Globus pallidus (tissue), 1 donor: ENCODE results near the gene FOXD2.
"Not testable (repeated sequence)": the region's sequence is repeated elsewhere in the genome, so short reads cannot be mapped to it uniquely, and the experiment has no call there.

Experiments used
- DNase-seq: peaks from one replicate; pipeline ENCODE4 v3.0.0-alpha.2; 2015; ENCODE audit warnings: low spot score

Gene FOXD2

DNA sequence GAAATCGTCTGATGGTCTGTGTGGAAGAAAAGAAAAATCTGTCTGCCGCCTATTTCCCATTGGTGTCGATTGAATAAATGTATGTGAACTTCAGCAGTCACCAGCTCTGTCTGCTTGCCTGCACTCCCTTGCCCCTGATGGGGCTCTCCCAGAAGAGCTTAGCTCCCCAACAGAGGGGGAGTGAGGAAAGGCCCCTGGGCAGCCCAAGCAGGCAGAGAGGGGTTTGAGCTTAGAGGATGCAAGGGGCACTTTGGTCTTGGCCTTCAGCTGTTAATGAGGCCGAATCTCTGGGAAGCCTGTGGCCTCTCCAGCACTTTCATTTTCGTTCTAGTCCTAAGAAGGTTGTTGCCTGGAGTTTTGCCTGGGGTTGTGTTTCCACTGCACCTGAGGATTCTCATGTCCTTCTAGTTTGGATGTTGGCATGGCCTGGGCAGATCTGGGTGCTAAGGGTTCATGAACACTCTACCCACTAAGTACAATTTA lies 2.8 kb downstream of the FOXD2 start:
- DNase-seq = no peak

DNA sequence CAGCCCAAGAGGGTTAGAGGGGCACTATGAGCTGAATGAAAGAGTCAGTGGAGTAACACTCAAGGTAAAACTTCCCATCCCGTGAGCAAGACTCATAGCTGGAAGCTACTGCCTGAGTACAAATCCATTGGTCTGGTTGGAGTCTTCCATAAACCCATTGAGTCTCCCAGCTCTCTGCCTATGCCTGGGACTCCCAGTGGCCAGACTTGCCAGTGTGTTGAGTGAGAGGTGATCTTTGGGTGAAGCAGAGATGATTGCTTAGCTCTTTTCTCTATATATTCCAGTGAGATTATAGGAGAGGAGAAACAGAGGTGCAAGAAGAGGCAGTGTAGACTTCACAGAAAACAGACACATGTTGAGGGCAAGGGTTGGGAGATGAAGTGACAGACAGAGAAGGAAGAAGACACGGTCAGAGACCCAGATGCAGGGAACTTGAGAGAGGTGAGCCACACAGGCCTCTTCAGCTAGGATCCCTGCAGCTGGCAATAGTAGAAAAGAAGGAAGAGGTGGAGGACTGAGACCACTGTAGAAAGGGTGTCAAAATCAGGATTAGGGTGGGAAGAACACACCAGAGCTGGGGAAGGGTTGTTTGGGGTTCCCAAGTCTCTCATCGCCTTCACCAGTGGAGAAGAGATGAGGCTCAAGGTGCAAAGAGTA lies 3.7 kb downstream of the FOXD2 start:
- no peak for DNase-seq

DNA sequence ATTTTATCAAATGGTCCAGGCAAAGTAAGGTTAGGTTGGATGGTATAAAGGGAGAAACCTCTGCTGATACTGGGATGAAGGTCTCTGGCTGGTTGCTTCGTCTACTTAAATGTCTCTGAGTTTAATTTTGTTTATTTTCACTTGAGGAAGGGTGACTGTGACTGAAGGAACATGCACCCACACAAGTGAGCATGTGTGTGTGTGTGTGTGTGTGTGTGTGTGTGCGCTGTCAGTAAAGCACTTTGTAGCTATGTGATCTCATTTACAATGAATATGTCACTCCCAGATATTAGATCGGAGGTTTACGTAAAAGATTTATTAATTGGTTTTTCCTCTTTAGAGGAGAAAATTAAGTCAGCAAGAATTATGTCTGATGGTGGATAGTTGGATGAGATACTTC lies 4.4 kb downstream of the FOXD2 start:
- no peak for DNase-seq

DNA sequence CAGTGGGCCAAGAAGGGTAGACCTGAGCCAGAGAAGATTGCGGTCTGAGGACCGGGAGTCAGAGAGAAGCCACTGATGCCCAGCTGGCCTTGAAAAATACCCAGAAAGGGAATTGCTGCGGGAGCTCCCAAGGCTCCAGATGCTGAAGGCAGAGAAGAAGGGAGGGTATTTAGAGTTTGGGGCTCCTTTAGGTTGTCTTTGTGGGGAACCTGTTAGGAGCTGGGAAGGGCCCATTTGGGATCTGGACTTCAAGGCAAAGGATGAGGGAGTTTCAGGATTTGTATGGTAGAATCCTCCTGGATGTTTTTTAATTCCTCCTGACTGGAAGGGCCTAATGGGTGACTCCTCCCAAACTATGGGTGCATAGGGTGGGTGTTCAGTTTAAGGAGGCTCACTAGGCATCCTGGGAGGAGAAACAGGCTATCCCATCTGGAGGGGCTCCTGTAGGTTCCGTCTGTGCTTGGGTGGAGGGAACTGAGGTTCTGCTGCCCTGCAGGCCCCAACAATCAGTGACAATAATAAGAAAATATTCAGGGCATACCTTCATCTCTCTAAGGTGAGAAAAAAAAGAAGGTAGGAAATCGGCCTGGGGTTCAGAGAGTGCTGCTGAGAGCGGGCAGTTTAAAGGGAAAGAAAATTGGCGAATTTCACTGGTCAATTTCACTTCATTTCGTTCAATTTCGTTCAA lies 5.1 kb downstream of the FOXD2 start:
- no peak for DNase-seq

DNA sequence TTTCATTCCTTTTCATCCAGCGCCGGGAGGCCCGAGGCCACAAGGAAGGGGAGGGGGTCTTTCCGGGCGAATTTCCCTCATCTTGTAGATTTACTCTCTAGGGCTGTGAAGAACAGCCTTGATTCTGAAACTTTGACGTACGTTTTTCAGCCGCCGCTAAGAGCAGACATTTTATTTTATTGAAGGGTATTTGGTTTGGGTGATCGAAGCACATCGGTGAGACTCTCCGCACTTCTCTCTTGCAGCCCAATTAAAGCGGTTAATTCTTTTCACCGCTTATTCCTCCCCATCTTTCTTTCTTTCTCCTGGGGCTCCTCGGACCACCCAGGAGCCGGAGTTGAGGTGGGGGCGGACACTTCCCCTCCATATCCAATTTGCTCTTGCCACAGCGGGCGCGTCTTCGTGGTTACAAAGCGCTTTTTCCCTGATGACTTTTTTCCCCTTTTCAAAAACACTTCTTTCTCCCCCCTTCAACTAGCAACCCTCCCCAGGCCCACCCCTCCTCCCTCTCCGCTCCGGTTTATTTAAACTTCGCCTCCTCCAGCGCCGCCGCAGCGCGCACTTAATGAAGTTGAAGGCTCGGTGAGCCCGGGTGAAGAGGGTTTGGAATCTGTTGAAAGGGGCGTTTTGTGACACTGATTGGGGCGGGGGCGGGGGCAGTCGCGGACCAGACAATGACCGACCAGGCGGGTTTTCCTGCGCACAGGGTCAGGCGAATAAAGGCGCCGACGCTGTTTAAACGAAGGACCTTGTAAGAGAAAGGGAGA lies 5.9 kb downstream of the FOXD2 start:
- DNase-seq = no peak

DNA sequence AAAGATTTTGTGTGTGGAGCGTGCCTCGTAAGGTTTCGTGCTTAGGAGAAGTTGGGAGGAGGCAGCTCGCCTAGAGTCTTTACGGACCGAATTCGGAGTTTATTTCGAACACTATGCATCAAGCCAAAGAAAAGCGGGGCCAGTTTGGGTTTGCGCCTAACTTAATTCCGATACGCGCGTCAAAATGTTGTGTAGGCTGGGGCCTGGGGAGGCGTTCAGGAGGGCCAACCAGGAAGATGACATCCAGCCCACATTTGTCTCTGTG lies 6.4 kb downstream of the FOXD2 start:
- no peak for DNase-seq

DNA sequence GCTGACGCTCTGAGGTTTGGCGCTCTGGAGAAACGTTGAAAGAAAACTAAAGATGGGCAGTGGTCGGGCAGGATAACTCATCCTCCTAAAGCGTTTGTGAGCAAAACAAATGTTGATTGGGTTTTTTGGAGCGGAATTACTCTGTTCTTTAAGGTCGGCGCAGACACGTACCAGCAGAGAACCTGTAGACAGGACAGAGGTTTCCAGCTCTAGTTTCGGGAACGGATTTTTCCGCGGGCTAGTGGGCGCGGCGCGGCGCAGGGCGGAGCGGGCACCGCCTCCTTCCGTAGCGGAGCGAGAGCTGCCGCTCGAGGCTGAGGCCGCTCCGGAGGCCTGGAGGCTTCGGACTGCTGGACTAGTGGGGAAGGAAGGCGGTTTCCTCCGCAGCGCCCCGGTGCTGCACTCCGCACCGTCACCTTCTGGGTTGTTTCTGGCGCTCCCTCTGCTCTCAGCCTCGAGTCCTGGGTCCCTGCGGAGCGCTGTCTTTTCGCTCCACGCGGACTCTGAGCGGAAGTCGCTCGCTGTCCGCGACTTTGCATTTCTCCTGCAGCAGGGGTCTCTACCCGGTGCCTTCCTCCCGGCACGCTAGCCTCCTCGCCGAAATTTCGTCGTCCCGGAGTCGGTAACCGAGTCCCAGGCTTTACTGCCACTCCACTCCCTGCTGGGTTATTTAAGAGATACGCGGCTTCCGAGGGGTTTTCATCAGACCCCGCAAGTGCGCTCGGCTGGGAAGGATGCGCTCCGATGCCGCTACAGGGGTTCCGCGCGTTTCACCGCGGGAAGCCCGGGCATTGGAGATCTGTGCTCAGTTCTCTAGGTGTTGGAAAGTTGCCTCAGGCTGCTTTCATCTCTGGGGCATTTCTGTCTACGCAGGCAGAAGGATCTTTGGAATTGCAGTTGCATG lies 7.0 kb downstream of the FOXD2 start:
- no peak for DNase-seq

DNA sequence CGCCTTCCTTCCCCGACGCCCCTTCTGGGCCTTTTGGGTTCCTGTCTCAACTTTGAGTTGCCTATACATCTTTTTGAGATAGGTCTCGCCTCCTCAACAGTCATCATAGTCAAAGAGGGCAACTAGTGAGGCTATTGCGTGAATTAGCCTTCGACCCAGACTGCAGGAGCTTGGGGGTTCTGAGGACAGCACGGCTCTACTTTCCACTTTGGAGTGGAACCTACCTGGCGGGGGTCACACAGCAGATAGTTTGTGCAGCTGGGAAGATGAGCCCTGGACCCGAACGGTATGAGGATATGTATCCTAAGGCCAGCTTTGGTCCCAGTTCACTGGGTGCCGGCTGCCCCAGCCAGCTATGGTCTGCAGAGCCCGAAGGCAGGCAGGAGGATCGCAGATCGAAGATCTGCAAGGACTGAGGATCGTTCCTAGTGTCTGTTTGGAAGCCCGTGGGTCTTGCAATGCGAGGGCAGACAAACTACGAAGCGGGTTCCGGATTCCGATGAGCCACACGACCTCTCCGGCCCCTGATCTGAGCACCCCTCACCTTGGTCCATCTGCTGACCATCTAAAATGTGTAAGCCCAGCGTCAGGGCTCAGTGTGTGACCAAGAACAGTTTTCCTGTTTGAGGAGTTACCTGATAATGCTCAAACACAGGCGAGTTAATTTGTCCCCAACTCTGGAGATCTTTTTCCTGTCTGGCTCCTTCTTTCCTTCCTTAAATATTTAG lies 8.1 kb downstream of the FOXD2 start:
- DNase-seq = no peak

DNA sequence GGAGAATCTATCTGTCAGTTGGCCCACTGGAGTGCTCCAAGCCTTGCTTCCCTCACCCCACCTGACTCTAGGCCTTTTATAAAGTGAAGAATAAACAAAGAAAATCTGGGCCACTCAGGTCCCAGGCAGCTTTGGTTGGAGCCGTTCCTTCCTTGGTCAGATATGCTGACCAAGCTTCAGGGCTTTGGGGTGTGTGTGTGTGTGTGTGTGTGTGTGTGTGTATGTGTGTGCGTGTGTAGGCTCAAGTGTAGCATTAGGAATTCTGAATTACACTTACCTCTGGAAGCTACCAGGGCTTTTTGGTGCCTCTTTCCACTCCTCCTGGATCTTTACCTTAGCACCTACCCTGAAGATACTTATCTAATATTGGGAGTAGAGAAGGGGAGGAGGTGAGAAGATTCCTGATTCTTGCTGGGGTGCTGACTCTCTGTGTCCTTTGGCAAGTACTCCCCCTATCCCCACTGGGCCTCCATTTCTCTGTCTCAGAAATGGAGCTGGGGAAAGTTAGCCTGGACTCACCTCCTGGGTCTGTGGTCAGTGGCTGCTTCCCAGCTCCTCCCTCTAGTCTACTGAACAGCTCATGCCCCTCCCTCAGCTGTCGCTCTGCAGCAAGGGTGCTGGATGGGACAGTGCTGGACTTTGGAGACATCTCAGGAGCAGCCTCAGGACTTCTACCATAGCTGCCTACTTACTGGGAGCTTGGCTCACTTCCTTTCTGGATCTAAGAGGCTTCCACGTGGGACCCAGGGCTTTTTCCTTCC lies 10.8 kb downstream of the FOXD2 start:
- no peak for DNase-seq

DNA sequence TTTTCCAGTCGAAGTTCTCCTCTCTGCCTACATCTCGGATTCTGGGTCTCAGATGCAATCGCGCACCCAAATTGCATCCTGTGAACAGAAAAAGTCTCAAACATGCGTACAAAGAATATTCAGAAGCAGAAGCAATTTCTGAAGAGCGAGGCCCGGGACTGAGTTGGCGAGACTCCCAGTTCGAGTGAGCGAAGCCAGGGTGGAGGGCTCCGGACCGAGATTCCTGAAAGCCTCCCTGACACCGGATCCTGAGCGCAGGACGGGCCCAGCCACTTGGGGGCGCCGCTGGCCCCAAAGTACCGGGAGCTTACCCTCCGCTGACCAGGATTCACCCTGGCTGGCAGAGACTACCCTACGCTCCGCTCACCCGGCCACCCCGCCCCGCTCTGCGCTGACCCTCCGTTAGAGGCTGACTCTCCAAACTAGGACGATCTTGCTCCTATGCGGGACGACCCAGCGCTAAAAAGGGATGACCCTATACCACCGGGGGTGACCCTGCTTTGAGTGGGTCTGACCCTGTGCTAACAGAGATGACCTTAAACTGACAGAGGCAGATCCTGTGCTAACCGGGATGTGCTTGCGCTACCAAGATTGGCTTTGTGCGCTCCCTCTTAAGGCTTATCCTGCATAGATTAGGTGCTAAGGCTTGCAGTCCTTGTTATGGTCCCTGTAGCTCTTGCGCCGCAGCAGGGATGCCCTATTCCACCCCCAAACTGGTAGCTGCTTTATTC lies 12.1 kb downstream of the FOXD2 start:
- DNase-seq = no peak

DNA sequence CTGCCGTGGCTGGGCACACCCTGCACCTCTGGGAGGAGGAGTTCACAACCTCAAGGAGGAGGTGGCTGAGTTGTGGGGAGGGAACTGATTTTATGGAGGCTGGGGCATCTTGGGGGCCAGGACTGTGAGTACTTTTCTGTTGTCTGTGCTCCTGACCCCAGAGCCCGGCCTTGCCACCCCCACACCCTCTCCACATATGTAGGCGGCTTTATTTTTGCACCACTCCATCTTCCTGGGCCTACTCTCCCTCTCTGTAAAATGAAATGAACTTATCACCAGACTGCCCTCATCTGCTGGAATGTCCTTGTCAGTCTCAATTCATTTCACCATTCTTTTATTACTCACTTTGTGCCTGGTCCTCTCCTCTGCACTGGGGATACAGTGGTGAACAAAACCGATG lies 12.8 kb downstream of the FOXD2 start:
- DNase-seq = no peak

DNA sequence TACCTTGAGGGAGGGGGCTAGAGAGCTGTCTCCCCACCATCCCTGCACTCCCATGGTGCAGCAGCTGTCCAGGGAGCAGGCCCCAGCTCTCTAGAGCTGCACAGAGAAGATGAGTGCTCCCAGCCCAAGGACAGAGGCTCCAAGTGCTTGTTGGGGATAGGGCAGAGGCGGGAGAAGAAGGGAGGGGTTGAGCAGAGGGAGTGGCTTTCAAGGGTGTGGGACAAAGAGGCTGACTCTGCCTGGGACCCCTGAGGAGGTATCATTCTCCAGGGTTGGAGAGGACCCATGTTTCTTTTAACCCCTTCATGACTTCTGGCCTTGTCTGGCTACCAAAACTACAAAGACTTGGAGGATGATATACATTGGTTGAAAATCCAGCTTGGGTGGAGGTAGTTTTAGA lies 14.6 kb downstream of the FOXD2 start:
- DNase-seq = no peak

DNA sequence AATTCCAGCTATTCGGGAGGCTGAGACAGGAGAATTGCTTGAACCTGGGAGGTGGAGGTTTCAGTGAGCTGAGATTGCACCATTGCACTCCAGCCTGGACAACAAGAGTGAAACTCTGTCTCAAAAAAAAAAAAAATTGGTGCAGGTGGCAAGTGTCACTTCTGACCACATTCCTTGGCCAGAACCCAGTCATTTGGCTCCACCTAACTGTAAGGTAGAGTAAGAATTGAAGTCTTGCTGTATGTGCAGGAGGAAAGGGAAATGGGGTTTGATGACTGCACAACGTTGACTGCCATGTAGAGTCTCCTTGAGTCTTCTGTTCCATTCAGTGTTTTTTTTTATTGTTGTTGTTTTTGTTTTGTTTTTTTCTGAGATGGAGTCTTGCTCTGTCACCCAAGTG lies 16.1 kb downstream of the FOXD2 start:
- DNase-seq = not testable (repeated sequence)

DNA sequence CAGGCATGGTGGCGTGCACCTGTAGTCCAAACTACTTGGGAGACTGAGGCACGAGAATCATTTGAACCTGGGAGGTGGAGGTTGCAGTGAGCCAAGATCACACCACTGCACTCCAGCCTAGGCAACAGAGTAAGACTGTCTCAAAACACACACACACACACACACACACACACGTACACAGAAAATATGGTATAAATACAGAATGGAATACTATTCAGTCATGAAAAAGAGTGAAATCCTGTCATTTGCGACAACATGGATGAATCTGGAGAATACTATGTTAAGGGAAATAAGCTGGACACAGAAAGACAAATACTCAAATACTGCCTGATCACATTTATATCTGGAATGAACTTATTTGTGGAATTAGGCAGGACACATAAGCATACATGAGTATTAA lies 18.4 kb downstream of the FOXD2 start:
- no peak for DNase-seq

DNA sequence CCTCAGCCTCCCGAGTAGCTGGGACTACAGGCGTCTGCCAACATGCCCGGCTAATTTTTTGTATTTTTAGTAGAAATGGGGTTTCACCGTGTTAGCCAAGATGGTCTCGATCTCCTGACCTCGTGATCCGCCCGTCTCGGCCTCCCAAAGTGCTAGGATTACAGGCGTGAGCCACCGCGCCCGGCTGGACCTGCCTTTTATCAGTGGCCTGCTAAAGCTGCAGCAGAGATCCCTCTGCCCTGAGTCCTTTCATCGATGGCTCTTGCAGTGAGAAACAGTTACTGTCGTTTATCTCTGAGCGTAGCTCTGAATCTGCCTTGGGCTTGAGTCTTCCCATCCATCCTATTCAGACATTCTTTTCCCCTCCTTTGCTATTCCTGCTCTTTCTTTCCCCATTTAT lies 19.7 kb downstream of the FOXD2 start:
- not testable (repeated sequence) for DNase-seq

DNA sequence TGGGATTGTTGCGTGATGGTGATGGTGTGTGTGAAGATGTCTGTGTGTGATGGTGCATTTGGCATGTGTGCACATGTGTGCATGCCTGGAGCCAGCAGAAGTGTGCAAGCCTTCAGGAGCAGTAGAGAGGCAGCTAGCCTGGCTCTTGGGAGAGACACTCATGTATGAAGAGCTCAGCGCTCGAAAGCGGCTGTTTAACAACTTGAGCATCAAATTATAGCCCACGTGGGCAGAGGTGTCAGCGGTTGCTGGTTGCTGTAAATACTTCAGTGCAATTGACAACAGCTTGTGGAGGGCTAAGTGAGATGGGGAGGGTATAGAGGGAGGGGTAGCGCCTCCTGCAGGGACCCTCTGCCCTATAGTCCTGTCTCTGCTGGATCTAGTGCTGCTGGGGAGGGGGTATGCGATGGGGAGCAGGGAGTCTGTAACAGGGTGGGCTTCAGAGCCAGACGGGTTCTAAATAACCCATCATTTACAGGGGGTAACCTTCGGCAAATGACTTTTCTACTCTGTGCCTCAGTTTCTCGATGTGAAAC lies 21.5 kb downstream of the FOXD2 start:
- DNase-seq = no peak

DNA sequence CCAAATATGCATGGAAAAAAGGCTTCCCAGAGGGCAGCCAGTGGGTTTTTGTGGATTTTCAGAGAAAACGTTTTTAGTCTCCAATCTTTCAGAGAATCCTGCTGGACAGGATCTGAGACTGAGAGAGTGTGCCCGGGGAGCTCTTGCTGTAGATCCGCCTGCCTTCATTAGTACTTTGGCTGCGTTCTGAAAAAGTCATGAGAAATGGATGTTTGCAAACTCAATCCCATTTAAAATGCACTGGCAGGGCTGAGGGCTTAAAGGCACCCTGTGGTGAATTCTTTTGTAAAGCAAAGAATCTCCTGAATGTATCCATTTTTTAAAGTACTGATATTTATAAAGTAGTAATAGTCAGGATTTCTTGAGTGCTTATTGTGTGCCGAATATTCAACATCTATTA lies 22.2 kb downstream of the FOXD2 start:
- DNase-seq = no peak

DNA sequence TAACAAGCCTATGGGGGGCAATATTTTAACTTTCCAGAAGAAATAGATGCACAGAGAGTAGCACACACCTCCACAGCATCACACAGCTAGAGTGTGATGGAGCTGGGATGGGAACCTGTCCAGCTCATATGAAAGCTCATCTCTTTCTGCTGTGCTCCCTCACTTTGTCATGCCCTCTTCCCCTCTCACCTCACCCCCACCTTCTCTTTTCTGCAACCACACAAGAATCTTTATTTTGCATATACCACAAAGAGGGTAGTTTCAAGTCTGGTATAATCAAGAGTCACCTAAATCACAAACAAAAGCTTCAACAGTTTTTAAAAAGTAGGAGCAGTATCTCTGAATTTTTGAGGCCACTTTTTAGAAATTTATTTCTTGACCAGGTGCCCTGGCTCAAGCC lies 22.6 kb downstream of the FOXD2 start:
- DNase-seq = no peak

DNA sequence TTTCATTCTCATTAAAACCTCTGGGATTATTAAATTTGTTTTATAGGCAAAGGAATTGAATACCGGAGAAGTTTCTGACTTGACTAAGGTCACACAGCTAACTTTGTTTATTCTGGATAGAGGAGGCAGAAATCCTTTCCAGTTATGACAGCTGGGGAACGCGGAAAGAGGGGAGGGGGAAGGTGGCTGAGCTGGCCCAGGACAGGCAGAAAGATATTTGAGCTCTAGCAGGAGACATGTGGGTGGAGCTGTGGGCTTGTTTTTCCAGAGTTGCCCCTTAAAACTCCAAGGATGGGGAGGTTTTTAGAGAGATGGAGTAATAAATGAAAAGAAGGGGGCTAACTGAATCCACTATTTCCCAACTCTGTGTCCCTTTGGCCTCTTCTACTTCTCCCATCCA lies 27.8 kb downstream of the FOXD2 start:
- no peak for DNase-seq
